Measurements from ENCODE around the gene GFER.

Gene GFER

DNA sequence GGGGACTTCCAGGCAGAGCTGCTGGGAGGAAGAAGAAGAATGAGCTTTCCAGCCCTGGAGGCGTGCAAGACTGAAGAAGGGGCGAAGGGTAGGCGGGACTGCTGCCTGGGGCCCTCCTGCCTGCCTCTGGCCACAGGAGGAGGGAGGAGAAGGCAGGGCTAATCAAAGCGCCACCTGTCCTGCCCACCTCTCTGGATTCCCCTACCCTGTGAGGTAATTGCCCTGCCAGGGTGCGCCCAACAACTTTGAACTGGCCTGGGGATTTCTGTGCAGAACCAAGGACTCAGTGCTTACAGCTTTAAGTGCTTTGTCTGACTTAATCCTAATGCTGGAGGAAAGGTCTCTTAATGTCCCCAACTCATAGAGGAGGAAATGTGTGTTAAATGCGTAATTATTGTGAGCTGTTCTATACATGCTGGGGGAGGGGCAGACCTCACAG lies 2.6 kb upstream of the GFER start, which contains the start of gene NOXO1:
Gene NOXO1, minus strand, starts transcription at position 72 of the 439 bp plus-strand sequence. CDS start 290 bp downstream, outside the sequence.
- TF ChIP-seq, protein P1, sequence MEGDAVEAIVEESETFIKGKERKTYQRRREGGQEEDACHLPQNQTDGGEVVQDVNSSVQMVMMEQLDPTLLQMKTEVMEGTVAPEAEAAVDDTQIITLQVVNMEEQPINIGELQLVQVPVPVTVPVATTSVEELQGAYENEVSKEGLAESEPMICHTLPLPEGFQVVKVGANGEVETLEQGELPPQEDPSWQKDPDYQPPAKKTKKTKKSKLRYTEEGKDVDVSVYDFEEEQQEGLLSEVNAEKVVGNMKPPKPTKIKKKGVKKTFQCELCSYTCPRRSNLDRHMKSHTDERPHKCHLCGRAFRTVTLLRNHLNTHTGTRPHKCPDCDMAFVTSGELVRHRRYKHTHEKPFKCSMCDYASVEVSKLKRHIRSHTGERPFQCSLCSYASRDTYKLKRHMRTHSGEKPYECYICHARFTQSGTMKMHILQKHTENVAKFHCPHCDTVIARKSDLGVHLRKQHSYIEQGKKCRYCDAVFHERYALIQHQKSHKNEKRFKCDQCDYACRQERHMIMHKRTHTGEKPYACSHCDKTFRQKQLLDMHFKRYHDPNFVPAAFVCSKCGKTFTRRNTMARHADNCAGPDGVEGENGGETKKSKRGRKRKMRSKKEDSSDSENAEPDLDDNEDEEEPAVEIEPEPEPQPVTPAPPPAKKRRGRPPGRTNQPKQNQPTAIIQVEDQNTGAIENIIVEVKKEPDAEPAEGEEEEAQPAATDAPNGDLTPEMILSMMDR (IDR thresholded peaks at IDR 0.05; ENCODE audit: low read depth, low read length): no peak
- H3K27ac ChIP-seq: peak within 1 kb of the TSS; percentile 91
- no peaks in the 10 kb centered on the region for H3K27me3 ChIP-seq (ENCODE audit: insufficient read depth, low read depth, severe bottlenecking)
- peak; percentile 69 for DNase-seq
- H3K9me3 ChIP-seq (ENCODE audit: severe bottlenecking): no peaks in the 10 kb centered on the region
- peak within 1 kb of the TSS; percentile 9; the same call in 1 of the 2 replicates for H3K4me3 ChIP-seq (ENCODE audit: low read depth, low read length)
- H3K36me3 ChIP-seq: peaks cover 49% of the 10 kb centered on the region

DNA sequence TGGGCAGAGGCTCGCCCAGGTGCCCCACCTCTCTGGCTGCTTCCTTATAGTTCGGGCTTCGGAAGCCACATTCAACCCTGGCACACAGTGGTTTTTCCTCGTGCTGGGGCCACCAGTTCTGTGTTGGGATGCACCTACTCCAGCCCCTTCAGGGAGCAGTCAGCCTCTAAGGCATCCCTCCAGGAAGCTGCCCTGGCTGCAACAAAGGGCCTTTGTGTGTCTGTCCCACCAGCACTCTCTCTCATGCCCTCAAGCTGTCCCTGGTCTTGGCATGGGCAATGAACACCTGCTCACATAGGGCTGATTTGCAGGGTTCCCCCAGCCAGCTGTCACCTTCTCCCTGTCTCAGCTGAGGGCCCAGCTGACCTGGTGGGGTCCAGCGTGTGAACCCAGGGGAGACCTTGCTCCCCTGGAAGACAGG lies 2.0 kb upstream of the GFER start:
- Histone ChIP-seq H3K27me3 (ENCODE audit: insufficient read depth, low read depth, severe bottlenecking) (no peaks in the 10 kb centered on the region), H3K36me3 (peaks cover 49% of the 10 kb centered on the region)

DNA sequence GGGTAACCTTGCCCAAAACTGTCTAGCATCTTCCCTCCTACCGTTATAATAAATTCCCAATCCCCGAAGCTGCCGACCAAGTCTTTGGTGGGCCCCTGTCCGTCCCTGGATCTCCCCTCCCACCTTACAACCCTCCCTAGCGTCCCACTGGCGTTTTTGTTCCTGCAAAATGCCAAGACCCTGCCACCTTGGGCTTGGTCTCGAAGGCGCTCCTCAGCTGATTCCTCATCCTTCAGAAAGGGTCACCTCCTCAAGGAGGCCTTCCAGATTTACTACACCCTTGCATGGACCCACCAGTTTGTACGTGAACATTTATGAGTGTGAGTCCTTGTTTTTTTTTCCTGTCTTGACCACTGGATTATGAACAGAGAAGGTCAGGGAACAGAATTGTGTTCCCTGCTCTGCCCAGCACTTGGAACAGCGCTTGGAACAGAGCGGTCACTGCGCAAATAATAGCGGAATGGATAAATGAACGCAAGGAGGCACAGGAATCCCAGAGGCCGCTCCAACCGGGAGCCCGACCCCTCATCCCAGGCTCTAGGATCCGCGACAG lies 926 bp upstream of the GFER start:
- peak overlapping the region; percentile 60 for H3K4me3 ChIP-seq (ENCODE audit: low read depth, low read length)
- H3K27ac ChIP-seq: peak overlapping the region; percentile 91
- DNase-seq: no peak
- H3K36me3 ChIP-seq: peaks cover 43% of the 10 kb centered on the region
- H3K27me3 ChIP-seq (ENCODE audit: insufficient read depth, low read depth, severe bottlenecking): no peaks in the 10 kb centered on the region
- H3K9me3 ChIP-seq (ENCODE audit: severe bottlenecking): no peaks in the 10 kb centered on the region
- TF ChIP-seq, protein P1 (IDR thresholded peaks at IDR 0.05; ENCODE audit: low read depth, low read length): no peak; the same call in 1 of the 2 replicates

More for the DNA sequence above, 2.0 kb upstream of the GFER start:
- H3K27ac ChIP-seq: peak overlapping the region; percentile 91
- H3K4me3 ChIP-seq (ENCODE audit: low read depth, low read length): no peak overlapping the region
- TF ChIP-seq, protein P1 (IDR thresholded peaks at IDR 0.05; ENCODE audit: low read depth, low read length): no peak
- H3K9me3 ChIP-seq (ENCODE audit: severe bottlenecking): no peaks in the 10 kb centered on the region
- DNase-seq: peak; percentile 57

DNA sequence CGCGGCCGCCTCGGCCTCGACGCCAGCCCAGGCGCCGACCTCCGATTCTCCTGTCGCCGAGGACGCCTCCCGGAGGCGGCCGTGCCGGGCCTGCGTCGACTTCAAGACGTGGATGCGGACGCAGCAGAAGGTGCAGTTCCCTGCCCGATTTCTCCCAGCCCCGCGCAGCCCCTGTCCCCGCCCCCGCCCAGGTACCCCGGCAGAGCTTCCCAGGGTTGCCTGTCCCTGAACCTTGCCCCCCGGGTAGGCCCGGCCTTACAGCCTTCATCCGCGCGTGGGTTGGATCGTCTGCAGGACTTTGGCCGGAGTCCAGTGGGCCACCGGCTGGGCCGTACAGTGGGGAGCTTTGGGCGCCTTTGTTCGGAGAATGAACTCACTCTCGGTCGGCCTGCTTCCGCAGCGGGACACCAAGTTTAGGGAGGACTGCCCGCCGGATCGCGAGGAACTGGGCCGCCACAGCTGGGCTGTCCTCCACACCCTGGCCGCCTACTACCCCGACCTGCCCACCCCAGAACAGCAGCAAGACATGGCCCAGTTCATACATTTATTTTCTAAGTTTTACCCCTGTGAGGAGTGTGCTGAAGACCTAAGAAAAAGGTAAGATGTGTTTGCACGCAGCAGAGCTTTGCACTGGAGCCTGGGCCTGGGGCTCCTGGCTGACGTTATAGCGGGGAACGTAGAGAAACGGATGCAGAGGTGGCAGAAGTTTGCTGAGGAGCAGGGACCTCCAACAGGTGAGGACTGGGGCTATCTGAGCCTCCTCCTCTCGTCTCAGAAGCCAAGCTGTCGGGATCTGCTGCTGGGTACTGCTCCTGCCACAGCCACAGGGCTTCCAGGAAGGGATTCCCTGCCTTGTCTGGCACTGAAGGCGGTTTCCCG lies 593 bp downstream of the GFER start:
- Histone ChIP-seq H3K9me3 (ENCODE audit: severe bottlenecking) (no peaks in the 10 kb centered on the region), H3K27me3 (ENCODE audit: insufficient read depth, low read depth, severe bottlenecking) (no peaks in the 10 kb centered on the region), H3K27ac (peak overlapping the region; percentile 91), H3K36me3 (peaks cover 30% of the 10 kb centered on the region), H3K4me3 (ENCODE audit: low read depth, low read length) (peak overlapping the region; percentile 82)
- peak; percentile 32 for DNase-seq
- TF ChIP-seq, protein P1 (IDR thresholded peaks at IDR 0.05; ENCODE audit: low read depth, low read length): no peak

DNA sequence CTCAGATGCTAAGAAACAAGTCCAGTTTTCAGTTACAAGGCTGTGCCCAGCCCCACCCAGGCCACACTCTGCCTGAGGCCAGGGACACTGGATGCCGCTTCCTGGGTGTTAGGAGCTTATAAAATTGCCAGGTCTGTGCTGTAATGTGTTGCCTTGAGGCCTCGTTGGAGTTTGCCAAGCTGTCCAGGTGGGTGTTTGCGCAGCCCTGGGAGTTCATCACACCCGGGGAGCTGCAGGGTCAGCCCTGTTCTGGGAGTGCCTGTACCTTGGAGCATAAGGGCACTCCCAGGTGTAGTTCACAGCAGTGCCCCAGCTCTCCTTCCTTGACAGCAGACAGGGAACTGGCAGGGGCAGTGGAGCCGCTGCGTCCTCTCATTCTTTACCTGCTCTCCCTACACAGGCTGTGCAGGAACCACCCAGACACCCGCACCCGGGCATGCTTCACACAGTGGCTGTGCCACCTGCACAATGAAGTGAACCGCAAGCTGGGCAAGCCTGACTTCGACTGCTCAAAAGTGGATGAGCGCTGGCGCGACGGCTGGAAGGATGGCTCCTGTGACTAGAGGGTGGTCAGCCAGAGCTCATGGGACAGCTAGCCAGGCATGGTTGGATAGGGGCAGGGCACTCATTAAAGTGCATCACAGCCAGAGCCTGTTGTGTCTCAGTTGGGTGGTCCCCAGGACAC lies 1.6 kb downstream of the GFER start:
- Histone ChIP-seq H3K27me3 (ENCODE audit: insufficient read depth, low read depth, severe bottlenecking) (no peaks in the 10 kb centered on the region), H3K27ac (no peak overlapping the region), H3K9me3 (ENCODE audit: severe bottlenecking) (no peaks in the 10 kb centered on the region), H3K4me3 (ENCODE audit: low read depth, low read length) (no peak overlapping the region), H3K36me3 (peaks cover 24% of the 10 kb centered on the region)
- TF ChIP-seq, protein P1 (IDR thresholded peaks at IDR 0.05; ENCODE audit: low read depth, low read length): no peak
- DNase-seq: no peak
